22Rv1 (cell line): ENCODE data around the gene ZBTB7A.
A peak's percentile ranks its signal among the peaks of the same experiment; 100 is the strongest.

Experiments used
- H3K27ac ChIP-seq: fragments of 450-650 bp; 2 replicates; pipeline ENCODE4 v1.5.1; 2017
- CTCF ChIP-seq: fragments of 450-650 bp; IDR thresholded peaks from 2 replicates; pipeline ENCODE4 v1.5.1; 2017; ENCODE audit warnings: mild to moderate bottlenecking
- ZFX ChIP-seq: fragments of 450-650 bp; IDR thresholded peaks from 2 replicates; pipeline ENCODE4 v1.6.1; 2017; ENCODE audit warnings: antibody characterized with exemption, borderline replicate concordance

The ZBTB7A gene

GRCh38 chr19:4055209-4055552, 11.5 kb downstream of the ZBTB7A start:
- no peak overlapping the region for H3K27ac ChIP-seq
- TF ChIP-seq CTCF (no peak), ZFX (no peak)

GRCh38 chr19:4054441-4055208, 12.1 kb downstream of the ZBTB7A start:
- TF ChIP-seq ZFX (no peak), CTCF (no peak)
- H3K27ac ChIP-seq, result no peak overlapping the region

GRCh38 chr19:4053423-4054324, 13.0 kb downstream of the ZBTB7A start:
- H3K27ac ChIP-seq, result no peak overlapping the region
- TF ChIP-seq CTCF, result no peak

GRCh38 chr19:4052993-4053422, 13.7 kb downstream of the ZBTB7A start:
- H3K27ac ChIP-seq, result no peak overlapping the region; the same call in 1 of the 2 replicates
- TF ChIP-seq ZFX, result no peak
- no peak for TF ChIP-seq CTCF

- no peak overlapping the region; the same call in 1 of the 2 replicates for H3K27ac ChIP-seq
- no peak for TF ChIP-seq CTCF
Measured at GRCh38 chr19:4052114-4052992, 14.3 kb downstream of the ZBTB7A start.

GRCh38 chr19:4051175-4052101, 15.3 kb downstream of the ZBTB7A start:
- 0 out of 2 replicates have a peak overlapping the region, but pooled peaks have one; percentile 13 for H3K27ac ChIP-seq
- TF ChIP-seq CTCF, result no peak
- no peak for TF ChIP-seq ZFX
